ENCODE data around the gene NAA80. TPM values are rescaled to one million over a fixed set of nuclear protein-coding genes. Genes with fewer than 3 reads are reported as not detected.
A peak's percentile ranks its signal among the peaks of the same experiment; 100 is the strongest.

The NAA80 gene
- total and polyA plus RNA-seq, 2 of the 8 experiments (the other 6 are each of a cell fraction or from before 2014, with no cell fraction given) = 11.3 to 16.7 TPM

- peak overlapping the region; percentile 72; the same call in 1 of the 2 replicates for H2BK20ac ChIP-seq (ENCODE audit: low read length)
- CTCF ChIA-PET (ENCODE audit: partially characterized antibody) = interaction anchor here (1.5 to 53.5 kb wide), 5 partner anchors 12 to 75 kb away, joined by 4 to 2149 read pairs (median 58); partner anchors contain the start of genes GNAI2, IFRD2 and SLC38A3
- 80% methylated on average over 4 of the region's 4 CpGs; no CpG with 5 or more reads in 1 of the 2 experiments for WGBS, 2 experiments (ENCODE audit: extremely low coverage in 1 of 2, insufficient coverage in 1 of 2, insufficient read length in 1 of 2, insufficient replicate concordance in 2 of 2, low coverage in 1 of 2, low lambda C conversion rate in 2 of 2, missing lambda C conversion rate in 1 of 2)
- H2AFZ ChIP-seq (ENCODE audit: low read length) = no peak overlapping the region
- peaks cover 2% of the 10 kb centered on the region; the same call in 1 of the 2 replicates for H3K23me2 ChIP-seq (ENCODE audit: low read depth, low read length)
- no peak overlapping the region for H3K14ac ChIP-seq (ENCODE audit: insufficient read length)
- H3K9ac ChIP-seq (replicated peaks in 1 of 4; ENCODE audit: extremely low read depth in 1 of 4, low read depth in 3 of 4, low read length in 3 of 4) = no peak overlapping the region
- peaks cover 0 to 44% (median 32%) of the 10 kb centered on the region in 4 experiments; a peak in 6 of 7 replicates for H3K4me1 ChIP-seq (replicated peaks in 1 of 4; ENCODE audit: control insufficient read depth in 3 of 4, insufficient read depth in 4 of 4, low read length in 3 of 4)
- H3K4ac ChIP-seq (replicated peaks; ENCODE audit: insufficient read length, low read depth, low read length) = no peak overlapping the region
- H3K79me1 ChIP-seq (ENCODE audit: low read depth, low read length) = no peaks in the 10 kb centered on the region
- no peak for FAIRE-seq
- peak overlapping the region; percentile 2 for H2AK5ac ChIP-seq (ENCODE audit: low read depth, low read length)
- no peak overlapping the region for H3K27ac ChIP-seq (ENCODE audit: low read depth, low read length)
- H2BK12ac ChIP-seq (ENCODE audit: low read depth, low read length) = peak overlapping the region; percentile 80; the same call in 1 of the 2 replicates
- peaks cover 0 to 1% of the 10 kb centered on the region in 2 experiments for H4K20me1 ChIP-seq (replicated peaks in 1 of 2; ENCODE audit: control insufficient read depth in 1 of 2, insufficient read depth in 2 of 2, low read length in 2 of 2)
- H4K5ac ChIP-seq (ENCODE audit: insufficient read length, low read depth, low read length) = no peak overlapping the region
- H2BK120ac ChIP-seq (replicated peaks; ENCODE audit: low read depth, low read length) = no peak overlapping the region
- no peak overlapping the region for H3K4me3 ChIP-seq (ENCODE audit: extremely low read depth in 1 of 4, insufficient read depth in 2 of 4, low read depth in 3 of 4, low read length in 4 of 4)
- H3K4me2 ChIP-seq (ENCODE audit: insufficient read depth in 1 of 2, low read depth in 2 of 2, low read length in 2 of 2) = peak overlapping the region in 1 of 2 experiments; percentile 28; a peak in 1 of 4 replicates
- H3K18ac ChIP-seq (ENCODE audit: extremely low read depth, low read length) = peak overlapping the region; percentile 60
- H3K9me3 ChIP-seq (ENCODE audit: insufficient read depth in 2 of 2, low read depth in 1 of 2, low read length in 1 of 2) = no peaks in the 10 kb centered on the region
- POLR2A ChIA-PET (ENCODE audit: partially characterized antibody) = interaction anchor here (1.0 to 4.4 kb wide), 2 partner anchors 10 to 30 kb away, joined by 3 to 35 read pairs; partner anchors contain the start of genes HYAL3 and NAA80
- peak overlapping the region; percentile 99 for H2BK15ac ChIP-seq (ENCODE audit: low read length)
- H3K27me3 ChIP-seq (replicated peaks in 1 of 4; ENCODE audit: control insufficient read depth in 3 of 4, extremely low read depth in 1 of 4, insufficient read depth in 3 of 4, low read length in 3 of 4) = peaks cover 10 to 20% (median 15%) of the 10 kb centered on the region in 4 experiments
- no peak overlapping the region for H3K23ac ChIP-seq (ENCODE audit: insufficient read length)
- no peaks in the 10 kb centered on the region for H3K79me2 ChIP-seq (ENCODE audit: control insufficient read depth in 1 of 2, insufficient read depth in 2 of 2, low read length in 2 of 2)
- H4K8ac ChIP-seq (ENCODE audit: extremely low read depth, insufficient read depth, low read length) = no peak overlapping the region; the same call in 1 of the 2 replicates
- H3K56ac ChIP-seq (replicated peaks; ENCODE audit: insufficient read length, low read depth, low read length) = no peak overlapping the region
- 0 out of 2 replicates have a peak overlapping the region, but pooled peaks have one; percentile 39 for H2BK5ac ChIP-seq (ENCODE audit: low read depth, low read length)
- no peak for DNase-seq (ENCODE audit: low read depth in 1 of 2, low spot score in 2 of 2)
- peak overlapping the region; percentile 68 for H4K91ac ChIP-seq (replicated peaks; ENCODE audit: insufficient read length, low read length)
- no peaks in the 10 kb centered on the region for H3K36me3 ChIP-seq (ENCODE audit: control insufficient read depth in 2 of 4, insufficient read depth in 4 of 4, low read length in 3 of 4)
- no peak for TF ChIP-seq EP300 (IDR thresholded peaks at IDR 0.05; ENCODE audit: borderline replicate concordance in 1 of 2, low read depth in 2 of 2, low read length in 2 of 2)
- TF ChIP-seq SAP30 (IDR thresholded peaks at IDR 0.05; ENCODE audit: insufficient read depth, insufficient replicate concordance, low read length) = no peak
- TF ChIP-seq CBX5 (IDR thresholded peaks at IDR 0.05; ENCODE audit: low read depth, low read length) = no peak
- TF ChIP-seq TAF7 (optimal IDR thresholded peaks at IDR 0.05; ENCODE audit: borderline replicate concordance, low read depth, low read length) = no peak
- TF ChIP-seq POU5F1 (IDR thresholded peaks at IDR 0.05; ENCODE audit: low read depth, low read length) = no peak
- no peak for TF ChIP-seq POLR2A (IDR thresholded peaks at IDR 0.05; ENCODE audit: control extremely low read depth in 1 of 2, low read depth in 2 of 2, low read length in 2 of 2)
- no peak for TF ChIP-seq HDAC2 (IDR thresholded peaks at IDR 0.05; ENCODE audit: borderline replicate concordance in 1 of 2, low read depth in 2 of 2, low read length in 2 of 2)
- TF ChIP-seq CEBPB (IDR thresholded peaks at IDR 0.05; ENCODE audit: low read depth, low read length) = no peak
- no peak for TF ChIP-seq BACH1 (IDR thresholded peaks at IDR 0.05; ENCODE audit: low read length)
- no peak for TF ChIP-seq YY1 (IDR thresholded peaks at IDR 0.05; ENCODE audit: low read depth, low read length)
- no peak for TF ChIP-seq TEAD4 (IDR thresholded peaks at IDR 0.05; ENCODE audit: low read depth, low read length)
- no peak for TF ChIP-seq SP4 (IDR thresholded peaks at IDR 0.05; ENCODE audit: low read length)
- TF ChIP-seq KDM5A (IDR thresholded peaks at IDR 0.05; ENCODE audit: low read length) = no peak
- TF ChIP-seq HDAC6 (IDR thresholded peaks at IDR 0.05; ENCODE audit: low read depth, low read length) = no peak
Observed at GRCh38 chr3:50269460-50269859, 29.7 kb downstream of the NAA80 start.

All from H1 (cell line).